Measurements from ENCODE around the gene ZNF277.
"Not testable (repeated sequence)": the region's sequence is repeated elsewhere in the genome, so short reads cannot be mapped to it uniquely, and the experiment has no call there.

The ZNF277 gene

DNA sequence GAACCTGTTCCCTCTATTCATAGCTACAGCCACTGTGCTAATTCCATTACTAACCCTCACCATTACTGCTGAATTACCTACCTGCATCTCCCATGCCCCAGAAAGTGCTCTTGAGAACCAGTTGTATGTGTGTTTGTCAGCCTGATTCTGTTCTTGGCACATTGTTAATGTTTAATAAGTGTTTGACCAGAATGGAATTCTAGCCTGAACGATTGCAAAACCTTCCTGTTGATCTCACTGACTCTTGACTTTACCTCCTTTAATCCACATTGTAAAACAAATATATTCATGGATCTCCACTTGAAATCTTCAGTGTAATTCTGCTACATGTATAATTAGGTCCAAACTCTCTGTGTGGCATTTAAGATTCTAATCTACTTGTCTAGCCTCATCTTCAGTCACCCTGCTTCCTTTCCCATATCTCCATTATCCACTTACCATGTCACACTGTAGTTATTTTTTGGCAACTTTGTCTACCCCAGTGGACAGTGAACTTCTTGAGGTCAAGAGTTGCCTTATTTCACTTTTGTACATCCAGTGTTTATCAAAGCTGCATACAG lies 4.9 kb downstream of the ZNF277 start:
- no peak for DNase-seq (ENCODE audit: low spot score)

DNA sequence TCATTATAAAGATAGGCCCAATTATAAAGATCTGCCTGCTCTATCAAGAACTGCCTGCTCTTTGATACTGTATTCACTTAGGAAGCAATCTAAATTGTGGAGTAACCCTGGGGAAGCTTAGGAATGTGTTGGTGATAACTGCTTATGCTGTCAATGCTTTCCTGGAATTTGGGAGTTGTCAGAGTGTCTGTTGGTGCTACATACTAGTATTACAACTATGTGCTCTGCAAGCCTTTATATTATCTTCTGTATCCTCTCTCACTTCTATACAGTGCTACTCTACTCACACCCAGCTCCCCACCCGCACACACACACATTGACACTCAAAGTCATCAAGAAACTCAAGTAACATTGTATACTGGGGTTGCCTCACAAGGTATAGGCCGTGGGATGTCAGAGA lies 6.1 kb downstream of the ZNF277 start:
- DNase-seq (ENCODE audit: low spot score): no peak

DNA sequence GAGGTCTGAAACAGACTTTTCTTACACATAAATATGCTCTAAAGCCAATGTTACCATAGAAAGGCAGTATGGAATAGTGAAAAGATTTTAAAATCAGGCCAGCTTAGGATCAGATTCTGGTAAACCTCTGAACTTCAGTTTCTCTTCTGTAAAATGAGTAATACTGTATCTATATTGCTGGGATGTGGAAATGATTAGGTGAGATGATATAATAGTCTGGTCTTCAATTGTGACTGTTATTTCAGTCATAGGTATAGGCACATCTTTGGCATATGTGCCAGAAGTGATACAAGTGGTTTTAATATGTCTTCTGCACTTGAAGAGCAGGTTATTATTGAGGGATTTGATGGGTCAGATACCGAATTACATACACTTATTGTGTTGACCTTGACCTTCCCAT lies 7.2 kb downstream of the ZNF277 start:
- no peak for DNase-seq (ENCODE audit: low spot score)

DNA sequence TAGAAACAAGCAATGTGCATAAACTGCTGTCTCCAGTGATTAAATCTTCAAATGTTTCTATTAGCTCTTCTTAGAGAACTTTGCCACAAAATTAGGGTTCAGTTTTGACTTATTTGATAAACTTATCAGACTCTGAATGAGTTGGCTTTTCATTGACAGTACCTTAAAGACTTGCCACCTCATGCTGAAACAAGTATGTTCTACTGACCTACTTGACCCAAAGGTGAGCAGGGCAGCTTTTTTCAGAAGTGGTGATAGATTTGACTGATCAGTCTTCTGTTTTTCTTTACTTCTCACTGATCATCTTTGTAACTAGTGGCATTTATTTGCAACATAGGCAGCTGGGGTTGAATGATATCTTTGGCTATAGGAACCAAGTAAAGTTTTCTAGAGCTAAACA lies 7.8 kb downstream of the ZNF277 start:
- no peak for DNase-seq (ENCODE audit: low spot score)

DNA sequence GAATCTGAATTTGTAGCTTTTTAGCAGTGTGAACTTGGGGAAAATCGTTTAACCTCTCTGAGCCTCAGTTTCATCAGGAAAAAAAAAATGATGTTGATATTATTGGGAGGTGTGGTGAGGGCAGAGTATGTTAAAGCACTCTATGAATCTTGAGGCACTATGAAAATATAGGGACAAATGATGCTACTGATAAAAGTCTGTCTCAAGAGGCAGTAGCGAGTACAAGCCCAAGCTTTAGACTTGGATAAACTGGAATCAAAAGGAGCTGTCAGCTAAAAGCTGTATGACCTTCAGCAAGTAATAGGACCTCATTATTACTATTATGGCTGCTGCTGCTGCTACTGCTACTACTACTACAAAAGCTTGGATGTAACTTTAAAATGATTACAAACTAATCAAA lies 8.4 kb downstream of the ZNF277 start:
- no peak for DNase-seq (ENCODE audit: low spot score)

DNA sequence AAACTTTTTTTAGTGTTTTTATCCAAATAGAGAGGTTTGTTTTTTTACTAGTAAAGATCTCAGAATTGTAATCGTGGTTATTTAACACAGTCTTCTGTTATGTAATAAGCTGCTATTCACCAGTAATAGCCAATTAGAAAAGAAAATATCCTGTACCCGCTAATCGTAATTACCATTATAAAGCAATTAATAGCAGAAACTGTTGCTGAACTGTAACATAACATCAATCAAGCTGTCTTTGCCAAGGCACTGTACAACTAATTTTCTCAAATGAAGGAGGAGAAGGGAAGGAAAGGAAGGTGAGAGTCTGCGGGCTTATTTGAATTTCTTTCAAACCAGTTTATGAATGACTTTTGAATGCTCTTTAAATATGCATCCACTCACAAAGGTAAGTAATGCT lies 9.3 kb downstream of the ZNF277 start:
- DNase-seq (ENCODE audit: low spot score): no peak

DNA sequence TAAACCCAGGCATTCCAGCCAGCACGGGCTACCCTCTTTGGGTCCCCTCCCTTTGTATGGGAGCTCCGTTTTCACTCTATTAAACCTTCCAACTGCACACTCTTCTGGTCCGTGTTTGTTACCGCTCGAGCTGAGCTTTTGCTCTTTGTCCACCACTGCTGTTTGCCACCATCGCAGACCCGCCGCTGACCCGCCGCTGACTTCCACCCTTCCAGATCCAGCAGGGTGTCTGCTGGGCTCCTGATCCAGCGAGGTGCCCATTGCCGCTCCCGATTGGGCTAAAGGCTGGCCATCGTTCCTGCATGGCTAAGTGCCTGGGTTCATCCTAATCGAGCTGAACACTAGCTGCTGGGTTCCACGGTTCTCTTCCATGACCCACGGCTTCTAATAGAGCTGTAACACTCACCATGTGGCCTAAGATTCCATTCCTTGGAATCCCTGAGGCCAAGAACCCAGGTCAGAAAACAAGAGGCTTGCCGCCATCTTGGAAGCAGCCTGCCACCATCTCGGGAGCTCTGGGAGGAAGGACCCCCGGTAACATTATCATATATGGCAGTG lies 14.5 kb downstream of the ZNF277 start:
- no peak for DNase-seq (ENCODE audit: low spot score)

DNA sequence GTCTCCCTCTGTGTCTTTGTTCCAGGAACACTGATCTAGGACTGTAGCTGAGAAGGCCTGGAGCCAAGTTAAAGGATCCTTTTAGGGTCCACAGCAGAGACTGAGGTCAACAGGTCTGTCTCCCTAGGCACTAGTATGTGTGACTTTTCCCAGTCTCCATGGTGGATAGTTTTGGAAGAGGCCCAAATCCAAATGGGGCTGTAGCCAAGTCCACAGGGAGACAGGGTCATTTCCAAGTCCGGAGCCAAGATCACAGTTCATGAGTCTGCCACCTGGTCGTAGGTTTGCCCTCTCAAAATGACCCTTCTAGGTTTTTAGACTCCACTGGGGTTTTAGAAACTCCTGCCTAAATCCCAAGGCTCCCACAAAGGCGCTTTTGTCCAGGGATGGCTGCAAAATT lies 16.8 kb downstream of the ZNF277 start:
- no peak for DNase-seq (ENCODE audit: low spot score)

DNA sequence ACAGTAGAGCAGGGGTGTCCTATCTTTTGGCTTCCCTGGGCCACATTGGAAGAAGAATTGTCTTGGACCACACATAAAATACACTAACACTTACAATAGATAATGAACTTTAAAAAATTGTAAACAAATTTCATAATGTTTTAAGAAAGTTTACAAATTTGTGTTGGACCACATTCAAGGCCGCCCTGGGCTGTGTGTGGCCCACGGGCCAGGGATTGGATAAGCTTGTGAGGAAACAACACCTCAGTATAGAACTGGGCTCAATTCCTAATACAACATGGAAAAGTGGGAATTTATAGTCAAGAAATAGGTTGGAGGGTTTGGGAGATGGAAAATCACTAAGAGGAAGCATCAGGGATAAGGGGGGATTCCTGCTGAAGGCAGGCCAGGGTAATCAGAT lies 17.7 kb downstream of the ZNF277 start:
- DNase-seq (ENCODE audit: low spot score): no peak

DNA sequence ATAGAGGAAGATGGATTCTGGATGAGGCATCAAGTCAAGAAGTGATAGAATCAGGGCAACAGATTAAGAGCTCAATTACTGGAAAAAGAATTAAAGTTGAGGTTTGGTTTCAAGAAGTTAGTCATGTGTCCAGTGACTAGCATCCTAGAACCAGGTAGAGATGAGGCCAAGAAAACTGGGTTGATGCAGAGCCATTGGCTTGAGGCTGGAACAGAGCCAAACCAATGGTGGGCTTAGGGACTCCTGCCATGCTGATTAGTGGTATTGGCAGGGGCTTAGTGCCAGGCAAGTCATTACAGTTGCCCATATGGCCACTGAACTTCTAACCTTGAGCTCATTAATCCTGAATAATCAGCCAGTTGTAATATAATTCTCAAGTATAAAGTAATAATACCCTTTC lies 18.5 kb downstream of the ZNF277 start:
- no peak for DNase-seq (ENCODE audit: low spot score)

DNA sequence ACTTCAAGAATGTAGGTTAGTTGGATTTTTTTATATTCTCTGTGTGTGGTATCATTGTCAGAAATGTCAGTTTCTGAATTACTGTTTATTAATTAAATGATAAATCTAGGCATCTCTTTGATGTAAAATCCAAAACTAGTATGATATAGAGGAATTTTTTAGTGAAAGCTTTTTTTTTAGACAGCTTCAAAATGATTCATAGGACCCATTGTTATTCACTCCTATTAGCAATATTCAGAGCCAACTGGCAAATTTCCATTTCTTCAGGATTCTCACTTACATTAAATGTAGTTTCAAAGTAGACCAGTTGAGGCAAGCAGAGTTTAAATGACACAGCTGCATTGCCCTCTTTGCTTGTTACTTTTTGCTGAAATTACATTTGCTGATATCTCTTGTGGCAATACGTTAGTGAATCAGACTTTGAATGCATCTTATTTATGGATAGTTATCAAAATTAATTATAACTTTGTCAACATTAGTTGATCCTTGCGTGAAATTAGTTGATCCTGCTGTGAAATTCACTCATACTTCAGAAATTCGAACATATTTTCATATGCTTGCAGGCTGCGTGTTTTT lies 20.3 kb downstream of the ZNF277 start:
- no peak for DNase-seq (ENCODE audit: low spot score)

DNA sequence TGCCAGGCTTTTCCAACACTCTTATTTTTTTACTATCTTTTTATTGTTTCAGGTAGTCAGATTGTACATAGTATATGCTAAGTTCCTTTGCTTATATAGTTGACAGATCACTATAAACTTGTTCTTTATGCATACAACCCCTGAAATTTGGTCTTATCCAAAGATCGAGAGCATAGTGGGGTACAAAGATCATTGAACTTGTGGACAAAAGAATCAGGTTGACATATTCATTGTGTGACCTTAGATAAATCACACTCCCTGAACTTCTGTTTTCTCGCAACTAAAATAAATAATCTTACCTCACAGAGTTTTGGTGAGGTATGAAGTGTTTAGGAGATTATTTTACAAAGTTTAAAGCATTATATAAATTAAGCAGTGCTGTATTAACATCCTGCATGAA lies 22.1 kb downstream of the ZNF277 start:
- DNase-seq (ENCODE audit: low spot score): no peak

DNA sequence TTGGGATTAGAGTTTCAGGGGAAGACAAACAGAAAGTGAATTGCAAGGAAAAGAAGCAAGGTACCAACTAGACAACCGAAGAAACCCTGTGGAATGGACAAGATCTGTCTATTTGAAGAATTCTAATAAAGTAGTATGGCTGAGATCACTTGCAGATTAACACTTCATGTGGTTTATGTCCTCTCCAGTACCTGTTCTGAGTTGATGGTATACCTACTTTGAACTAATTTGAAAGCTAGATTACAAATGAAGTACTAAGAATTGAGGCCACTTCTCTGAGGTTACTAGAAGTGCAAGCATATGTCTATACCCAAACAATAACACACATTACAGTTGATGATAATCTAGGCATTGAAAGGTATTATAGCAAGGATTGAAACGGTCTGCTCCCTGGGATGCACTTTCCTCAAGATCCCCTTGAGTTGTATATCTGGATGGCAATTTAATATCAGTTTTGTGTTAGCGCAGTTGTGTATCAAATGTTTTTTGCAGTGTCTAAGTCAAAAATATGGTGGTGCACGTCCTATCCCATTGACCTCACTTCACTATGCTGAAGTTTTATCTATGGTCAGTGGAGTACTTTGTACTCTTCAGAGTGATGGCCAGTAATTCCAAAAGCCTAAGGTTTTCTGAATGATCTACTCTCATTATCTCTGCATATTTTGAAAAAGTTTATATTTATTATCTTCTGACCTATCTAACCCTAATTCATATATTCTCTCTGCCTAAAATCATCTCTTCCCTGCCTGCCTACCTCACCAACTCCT lies 25.9 kb downstream of the ZNF277 start:
- no peak for DNase-seq (ENCODE audit: low spot score)

DNA sequence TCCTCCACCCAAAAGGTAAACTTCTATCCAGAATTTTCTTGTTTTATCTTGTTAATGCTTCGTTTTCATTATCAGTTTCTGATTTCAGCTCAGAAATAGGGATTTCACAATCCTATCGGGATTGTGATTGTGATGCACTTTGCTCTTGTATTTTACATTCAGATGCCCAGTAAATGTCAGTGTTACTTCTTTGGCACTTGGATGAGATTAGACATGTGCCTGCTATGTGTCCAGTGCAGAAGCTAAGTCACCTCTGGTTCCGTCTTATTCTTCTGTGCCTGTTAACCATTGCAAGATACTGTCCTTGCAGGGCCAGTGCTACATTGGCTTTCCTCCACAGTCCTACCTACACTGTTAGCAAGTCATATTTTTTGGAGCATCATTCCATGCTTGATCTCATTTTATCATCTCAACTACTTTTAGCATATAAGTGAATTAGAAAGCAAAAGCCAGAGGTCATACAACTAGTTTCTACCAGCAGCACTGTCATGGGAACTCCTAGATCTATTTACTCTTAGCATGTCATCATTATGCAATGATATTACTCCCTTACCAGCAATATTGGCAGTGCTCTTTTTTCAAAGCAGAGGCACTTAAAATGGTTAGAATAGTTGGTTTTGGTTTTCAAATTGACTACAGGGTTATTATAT lies 26.7 kb downstream of the ZNF277 start:
- DNase-seq (ENCODE audit: low spot score): no peak

DNA sequence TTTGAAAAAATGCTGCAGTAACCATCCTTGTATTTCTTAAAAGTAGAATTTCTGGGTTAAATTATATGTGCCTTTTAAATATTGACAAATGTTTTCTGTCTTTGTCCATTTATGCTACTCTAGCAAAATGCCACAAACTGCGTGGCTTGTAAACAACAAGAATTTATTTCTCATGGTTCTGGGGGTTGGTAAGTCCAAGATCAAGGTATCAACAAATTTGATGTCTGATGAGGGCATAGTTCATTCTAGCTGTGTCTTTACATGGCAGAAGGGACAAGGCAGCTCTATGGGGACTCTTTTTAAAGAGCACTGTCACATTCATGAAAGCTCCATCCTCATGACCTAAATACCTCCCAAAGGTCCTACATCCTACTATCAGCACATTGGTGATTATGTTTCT lies 27.7 kb downstream of the ZNF277 start:
- DNase-seq (ENCODE audit: low spot score): no peak

DNA sequence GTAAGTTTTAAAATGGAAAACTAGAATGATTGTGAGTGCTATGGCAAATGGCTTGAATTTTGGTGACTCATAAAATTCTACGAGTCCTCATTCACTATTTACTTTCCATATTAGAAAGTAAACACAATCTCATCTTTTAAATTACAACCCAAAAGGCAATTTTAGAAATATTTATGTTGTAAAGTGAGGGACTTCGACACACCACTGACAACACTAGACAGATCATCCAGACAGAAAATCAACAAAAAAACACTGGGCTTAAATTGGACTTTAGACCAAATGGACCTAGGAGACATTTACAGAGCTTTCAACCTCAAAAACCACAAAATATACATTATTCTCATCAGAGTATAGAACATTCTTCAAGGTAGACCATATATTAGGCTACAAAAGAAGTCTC lies 30.1 kb downstream of the ZNF277 start:
- DNase-seq (ENCODE audit: low spot score): no peak

DNA sequence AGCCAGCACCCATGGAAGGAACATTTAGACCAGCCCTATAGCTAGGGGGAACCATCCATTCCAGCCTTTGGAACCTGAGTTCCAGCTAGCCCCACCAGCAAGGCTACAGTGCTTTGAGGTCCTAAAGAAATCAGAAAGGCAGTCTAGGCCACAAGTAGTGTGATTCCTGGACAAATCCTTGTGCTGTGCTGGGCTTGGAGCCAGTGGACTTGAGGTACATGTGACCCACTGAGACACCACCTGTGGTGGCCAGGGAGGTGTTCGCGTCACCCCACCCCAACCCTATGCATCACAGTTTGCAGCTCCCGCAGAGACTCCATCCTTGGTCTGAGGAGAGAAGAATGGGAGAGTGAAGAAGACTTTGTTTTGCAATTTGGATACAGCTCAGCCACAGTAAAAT lies 31.8 kb downstream of the ZNF277 start:
- DNase-seq (ENCODE audit: low spot score): no peak

DNA sequence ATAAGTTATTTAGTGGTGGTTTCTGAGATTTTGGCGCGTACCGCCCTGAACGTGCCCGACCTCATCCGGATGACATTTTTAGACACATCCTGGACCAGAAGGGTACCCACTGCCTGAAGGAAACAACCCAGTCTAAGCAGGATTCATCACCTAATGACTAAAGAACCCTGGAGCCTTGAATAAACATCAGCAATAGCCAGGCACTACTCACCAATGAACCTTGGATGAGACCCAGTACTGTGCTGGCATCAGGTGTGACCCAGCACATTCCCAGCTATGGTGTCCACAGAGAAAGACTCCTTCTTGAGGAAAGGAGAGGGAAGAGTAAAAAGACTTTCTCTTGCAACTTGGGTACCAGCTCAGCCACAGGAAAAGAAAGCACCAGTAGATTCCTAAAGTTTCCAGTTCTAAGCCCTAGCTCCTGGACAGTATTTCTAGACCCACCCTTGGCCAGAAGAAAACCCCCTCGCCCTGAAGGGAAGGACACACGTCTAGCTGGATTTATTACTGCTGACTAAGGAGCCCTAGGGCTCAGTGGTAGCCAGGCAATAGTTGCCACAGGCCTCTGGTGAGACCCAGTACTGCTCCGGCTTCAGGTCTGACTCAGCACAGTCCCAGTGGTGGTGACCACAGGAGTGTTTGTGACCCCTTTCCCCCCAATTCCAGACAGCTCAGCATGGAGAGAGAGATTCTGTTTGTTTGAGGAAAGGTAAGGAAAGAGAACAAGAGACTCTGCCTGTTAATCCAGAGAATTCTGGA lies 32.5 kb downstream of the ZNF277 start:
- no peak for DNase-seq (ENCODE audit: low spot score)

DNA sequence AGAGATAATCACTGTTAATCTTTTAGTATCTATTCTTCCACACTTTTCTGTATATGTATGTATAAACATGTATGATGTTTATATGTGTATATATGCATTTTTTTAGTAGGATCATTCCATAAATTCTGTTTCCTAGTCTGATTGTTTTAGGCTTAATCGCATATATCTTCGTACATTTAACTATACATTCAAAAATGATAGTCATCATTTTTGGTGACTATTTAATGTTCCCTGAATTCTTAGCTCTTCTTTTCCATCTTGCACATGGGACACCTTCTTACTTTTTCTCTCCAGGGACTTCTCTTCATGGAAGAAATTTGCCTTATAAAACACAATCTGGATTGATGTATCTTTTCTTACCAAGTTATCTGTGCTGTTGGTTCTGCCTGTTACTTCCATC lies 42.1 kb downstream of the ZNF277 start:
- no peak for DNase-seq (ENCODE audit: low spot score)

DNA sequence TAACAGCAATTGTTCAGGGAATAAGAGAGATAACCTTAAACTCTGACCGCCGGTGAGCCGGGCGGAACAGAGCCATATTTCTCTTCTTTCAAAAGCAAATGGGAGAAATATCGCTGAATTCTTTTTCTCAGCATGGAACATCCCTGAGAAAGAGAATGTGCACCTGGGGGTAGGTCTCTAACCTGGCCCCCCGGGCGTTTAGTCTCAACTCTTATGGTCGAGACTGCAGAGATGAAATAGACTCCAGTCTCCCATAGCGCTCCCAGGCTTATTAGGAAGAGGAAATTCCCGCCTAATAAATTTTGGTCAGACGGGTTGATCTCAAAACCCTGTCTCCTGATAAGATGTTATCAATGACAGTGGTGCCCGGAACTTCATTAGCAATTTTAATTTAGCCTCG lies 43.5 kb downstream of the ZNF277 start:
- DNase-seq (ENCODE audit: low spot score): not testable (repeated sequence)

DNA sequence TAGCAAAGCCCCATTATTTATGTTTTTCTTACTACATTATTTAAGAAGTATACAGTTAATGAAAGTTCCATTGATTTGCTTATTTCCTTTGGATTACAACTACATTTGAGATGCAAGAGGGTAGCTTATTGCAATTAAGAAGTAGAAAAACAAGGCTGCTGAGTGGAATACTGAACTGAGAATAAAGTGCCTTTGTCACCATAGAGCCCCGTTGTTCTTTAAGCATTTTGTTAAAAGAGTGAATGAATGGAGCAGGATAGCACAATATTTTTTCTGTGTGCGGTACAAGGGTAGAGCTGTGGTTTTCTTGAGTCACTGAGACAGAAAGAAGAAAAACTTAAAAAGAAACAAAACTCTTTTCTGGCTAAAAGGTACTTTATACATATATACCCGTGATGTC lies 45.6 kb downstream of the ZNF277 start:
- no peak for DNase-seq (ENCODE audit: low spot score)

DNA sequence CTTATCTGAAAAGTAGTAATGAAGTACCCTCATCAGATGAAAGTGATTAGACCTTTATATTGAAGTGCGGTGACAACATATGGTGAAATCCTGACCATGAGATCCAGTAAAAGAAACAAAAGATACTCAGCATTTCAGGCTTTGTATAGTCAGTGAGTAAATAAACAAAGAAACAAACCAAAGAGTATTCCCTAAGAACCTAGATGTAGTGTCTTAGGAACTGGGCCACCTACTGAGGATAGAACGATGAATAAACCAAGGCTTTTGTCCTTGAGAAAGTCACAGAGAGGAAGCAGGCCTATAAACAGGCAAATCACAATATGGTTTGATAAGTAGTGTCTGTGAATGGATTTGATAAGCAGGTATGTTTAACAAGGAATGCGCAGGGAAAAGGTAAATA lies 46.2 kb downstream of the ZNF277 start:
- DNase-seq (ENCODE audit: low spot score): no peak

All from cerebellar cortex (tissue), 1 donor.